Neural cell (in vitro differentiated cells): ENCODE measurements around the gene PCNX1. TPM values are rescaled to one million over a fixed set of nuclear protein-coding genes. Genes with fewer than 3 reads are reported as not detected.

Experiments
- H2AFZ ChIP-seq: fragments of 200-600, 300-800 bp; sonication (generic), shearing (Covaris generic); 2 replicates; pipeline ENCODE4 v1.6.0; 2014; ENCODE audit warnings: low read depth, mild to moderate bottlenecking, antibody characterized with exemption, low read length, moderate library complexity
- H3F3A ChIP-seq: fragments of 200-600 bp; shearing (Covaris generic); 2 replicates; pipeline ENCODE4 v1.6.1; 2016; ENCODE audit warnings: mild to moderate bottlenecking, moderate library complexity, mixed read lengths, antibody characterized with exemption, low read length; ENCODE audit not compliant: insufficient read depth, poor library complexity, severe bottlenecking
- H3K27ac ChIP-seq: fragments of 200-600, 300-800 bp; sonication (generic), shearing (Covaris generic); 2 replicates; pipeline ENCODE4 v1.5.1; 2014; ENCODE audit warnings: mild to moderate bottlenecking, low read length, moderate library complexity
- H3K27me3 ChIP-seq: fragments of 300-800, 200-600 bp; sonication (generic), shearing (Covaris generic); 2 replicates; pipeline ENCODE4 v1.6.0; 2014; ENCODE audit warnings: mild to moderate bottlenecking, low read depth, low read length, moderate library complexity; ENCODE audit not compliant: insufficient read depth
- H3K36me3 ChIP-seq: fragments of 300-800, 200-600 bp; sonication (generic), shearing (Covaris generic); 2 replicates; pipeline ENCODE4 v1.5.1; 2014; ENCODE audit warnings: mild to moderate bottlenecking, antibody characterized with exemption, low read length, moderate library complexity; ENCODE audit not compliant: insufficient read depth
- H3K4me2 ChIP-seq: fragments of 300-800, 200-600 bp; sonication (generic), shearing (Covaris generic); 2 replicates; pipeline ENCODE4 v1.6.0; 2014; ENCODE audit warnings: mild to moderate bottlenecking, low read length
- H3K4me3 ChIP-seq: fragments of 300-800, 200-600 bp; sonication (generic), shearing (Covaris generic); 2 replicates; pipeline ENCODE4 v1.5.1; 2014; ENCODE audit warnings: mild to moderate bottlenecking, low read length, moderate library complexity
- H3K79me2 ChIP-seq: fragments of 200-600 bp; shearing (Covaris generic); replicated peaks from 2 replicates; pipeline ENCODE4 v1.6.0; 2014; ENCODE audit warnings: mild to moderate bottlenecking, low read length, moderate library complexity; ENCODE audit not compliant: insufficient read depth
- H3K9ac ChIP-seq: fragments of 300-800, 200-600 bp; sonication (generic), shearing (Covaris generic); 2 replicates; pipeline ENCODE4 v1.6.1; 2016; ENCODE audit warnings: mild to moderate bottlenecking, low read length, mixed read lengths
- H3K9me2 ChIP-seq: fragments of 200-600 bp; shearing (Covaris generic); 2 replicates; pipeline ENCODE4 v1.6.1; 2016; ENCODE audit warnings: mild to moderate bottlenecking, low read length, mixed read lengths; ENCODE audit not compliant: insufficient read depth
- H3K9me3 ChIP-seq: fragments of 200-600, 300-800 bp; sonication (generic), shearing (Covaris generic); 2 replicates; pipeline ENCODE4 v1.6.1; 2016; ENCODE audit warnings: mild to moderate bottlenecking, mixed run types, low read length, moderate library complexity, mixed read lengths
- H4K20me1 ChIP-seq: fragments of 200-600 bp; shearing (Covaris generic); 2 replicates; pipeline ENCODE4 v1.6.1; 2016; ENCODE audit warnings: mild to moderate bottlenecking, mixed run types; ENCODE audit not compliant: insufficient read depth
- EZH2 ChIP-seq: fragments of 200-600, 300-800 bp; shearing (Covaris generic), sonication (generic); IDR thresholded peaks from 2 replicates; pipeline ENCODE4 v1.6.1; 2014; ENCODE audit warnings: antibody characterized with exemption, low read length, borderline replicate concordance, mild to moderate bottlenecking; ENCODE audit not compliant: insufficient read depth, poor library complexity, severe bottlenecking
- MXI1 ChIP-seq: fragments of 450-650 bp; conservative IDR thresholded peaks from 2 replicates; pipeline ENCODE4 v1.6.1; 2014; ENCODE audit warnings: antibody characterized with exemption, mild to moderate bottlenecking; ENCODE audit not compliant: poor library complexity, severe bottlenecking
- POLR2AphosphoS5 ChIP-seq: IDR thresholded peaks from 2 replicates; pipeline ENCODE4 v1.6.1; 2012
- REST ChIP-seq: IDR thresholded peaks from 2 replicates; pipeline ENCODE4 v1.6.1; 2012; ENCODE audit warnings: borderline replicate concordance
- SMC3 ChIP-seq: fragments of 450-650 bp; conservative IDR thresholded peaks from 2 replicates; pipeline ENCODE4 v1.6.1; 2014; ENCODE audit warnings: antibody characterized with exemption, mild to moderate bottlenecking, moderate library complexity; ENCODE audit not compliant: poor library complexity
- TAF1 ChIP-seq: IDR thresholded peaks from 2 replicates; pipeline ENCODE4 v1.6.1; 2012; ENCODE audit warnings: low read depth
- polyA plus RNA-seq: library from polyadenylated mRNA; depleted of rRNA; stranded (reverse); fragments of >200 nt; gene quantifications from 2 replicates; pipeline ENCODE4 v1.2.3, GENCODE V29; 2014
- TF ChIP-seq, protein P1 (sequence below): fragments of 450-650 bp; IDR thresholded peaks from 2 replicates; pipeline ENCODE4 v1.5.1; 2014; ENCODE audit warnings: antibody characterized with exemption, mild to moderate bottlenecking, moderate library complexity; ENCODE audit not compliant: poor library complexity, severe bottlenecking

The PCNX1 gene
- polyA plus RNA-seq, 1 donor from 2014 or later, result 23.7 TPM

GRCh38 chr14:70897464-70897863 is 9.8 kb upstream of the PCNX1 start:
- H3K4me2 ChIP-seq, result no peak overlapping the region
- H3K36me3 ChIP-seq, result no peaks in the 10 kb centered on the region
- no peak overlapping the region for H3K4me3 ChIP-seq
- no peak overlapping the region for H2AFZ ChIP-seq
- H3K9me2 ChIP-seq, result no peaks in the 10 kb centered on the region
- no peaks in the 10 kb centered on the region for H3F3A ChIP-seq
- no peaks in the 10 kb centered on the region for H4K20me1 ChIP-seq
- TF ChIP-seq EZH2 (no peak), REST (no peak), POLR2AphosphoS5 (no peak), MXI1 (no peak), SMC3 (no peak)
- no peaks in the 10 kb centered on the region for H3K9me3 ChIP-seq
- H3K9ac ChIP-seq, result no peak overlapping the region
- H3K79me2 ChIP-seq, result no peaks in the 10 kb centered on the region
- no peak overlapping the region for H3K27ac ChIP-seq
- no peaks in the 10 kb centered on the region for H3K27me3 ChIP-seq

- no peak overlapping the region for H3K27ac ChIP-seq
- no peaks in the 10 kb centered on the region for H3K27me3 ChIP-seq
- H3K9me3 ChIP-seq, result no peaks in the 10 kb centered on the region
- no peak for TF ChIP-seq EZH2
- no peak overlapping the region for H3K4me2 ChIP-seq
- H3K36me3 ChIP-seq, result no peaks in the 10 kb centered on the region
- no peak overlapping the region for H3K4me3 ChIP-seq
- H2AFZ ChIP-seq, result no peak overlapping the region
- H3K79me2 ChIP-seq, result no peaks in the 10 kb centered on the region
- no peaks in the 10 kb centered on the region for H3K9me2 ChIP-seq
- no peaks in the 10 kb centered on the region for H3F3A ChIP-seq
- H3K9ac ChIP-seq, result no peak overlapping the region
- no peaks in the 10 kb centered on the region for H4K20me1 ChIP-seq
Observed at GRCh38 chr14:70898111-70898745, 9.0 kb upstream of the PCNX1 start.

GRCh38 chr14:70901269-70901668 is 6.0 kb upstream of the PCNX1 start:
- no peaks in the 10 kb centered on the region for H4K20me1 ChIP-seq
- H3K9me2 ChIP-seq, result no peaks in the 10 kb centered on the region
- H3K9ac ChIP-seq, result no peak overlapping the region
- no peak overlapping the region for H3K4me2 ChIP-seq
- H3K79me2 ChIP-seq, result no peaks in the 10 kb centered on the region
- no peaks in the 10 kb centered on the region for H3K36me3 ChIP-seq
- no peak overlapping the region for H2AFZ ChIP-seq
- TF ChIP-seq SMC3, result no peak
- TF ChIP-seq EZH2, result no peak
- TF ChIP-seq, protein P1, sequence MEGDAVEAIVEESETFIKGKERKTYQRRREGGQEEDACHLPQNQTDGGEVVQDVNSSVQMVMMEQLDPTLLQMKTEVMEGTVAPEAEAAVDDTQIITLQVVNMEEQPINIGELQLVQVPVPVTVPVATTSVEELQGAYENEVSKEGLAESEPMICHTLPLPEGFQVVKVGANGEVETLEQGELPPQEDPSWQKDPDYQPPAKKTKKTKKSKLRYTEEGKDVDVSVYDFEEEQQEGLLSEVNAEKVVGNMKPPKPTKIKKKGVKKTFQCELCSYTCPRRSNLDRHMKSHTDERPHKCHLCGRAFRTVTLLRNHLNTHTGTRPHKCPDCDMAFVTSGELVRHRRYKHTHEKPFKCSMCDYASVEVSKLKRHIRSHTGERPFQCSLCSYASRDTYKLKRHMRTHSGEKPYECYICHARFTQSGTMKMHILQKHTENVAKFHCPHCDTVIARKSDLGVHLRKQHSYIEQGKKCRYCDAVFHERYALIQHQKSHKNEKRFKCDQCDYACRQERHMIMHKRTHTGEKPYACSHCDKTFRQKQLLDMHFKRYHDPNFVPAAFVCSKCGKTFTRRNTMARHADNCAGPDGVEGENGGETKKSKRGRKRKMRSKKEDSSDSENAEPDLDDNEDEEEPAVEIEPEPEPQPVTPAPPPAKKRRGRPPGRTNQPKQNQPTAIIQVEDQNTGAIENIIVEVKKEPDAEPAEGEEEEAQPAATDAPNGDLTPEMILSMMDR, result no peak
- TF ChIP-seq TAF1, result no peak
- no peak for TF ChIP-seq REST
- no peak overlapping the region for H3K27ac ChIP-seq
- no peaks in the 10 kb centered on the region for H3F3A ChIP-seq
- H3K27me3 ChIP-seq, result no peaks in the 10 kb centered on the region
- H3K4me3 ChIP-seq, result no peak overlapping the region
- no peaks in the 10 kb centered on the region for H3K9me3 ChIP-seq
